Smooth muscle cell (in vitro differentiated cells): ENCODE measurements around the gene MUC6. TPM values are rescaled to one million over a fixed set of nuclear protein-coding genes. Genes with fewer than 3 reads are reported as not detected.

Experiments
- DNase-seq: peaks from one replicate; lab custom pipeline; 2025; ENCODE audit not compliant: unreplicated experiment; lab: John Stamatoyannopoulos, UW
- H2AFZ ChIP-seq: fragments of 200-600 bp; sonication (generic); 2 replicates; pipeline ENCODE4 v1.6.0; 2016; ENCODE audit warnings: antibody characterized with exemption, low read depth, mild to moderate bottlenecking
- H3F3A ChIP-seq: fragments of 200-600 bp; sonication (generic); 2 replicates; pipeline ENCODE4 v1.6.0; 2017; ENCODE audit warnings: antibody characterized with exemption, low read depth
- H3K27ac ChIP-seq: fragments of 200-600 bp; sonication (generic); 2 replicates; pipeline ENCODE4 v1.5.1; 2016; ENCODE audit warnings: low read depth, mild to moderate bottlenecking
- H3K27me3 ChIP-seq: fragments of 200-600 bp; sonication (generic); 2 replicates; pipeline ENCODE4 v1.6.1; 2016; ENCODE audit warnings: low read depth, mild to moderate bottlenecking
- H3K36me3 ChIP-seq: fragments of 200-600 bp; sonication (generic); 2 replicates; pipeline ENCODE4 v1.5.1; 2016; ENCODE audit warnings: low read depth
- H3K4me1 ChIP-seq: fragments of 200-600 bp; sonication (generic); 2 replicates; pipeline ENCODE4 v1.5.1; 2016; ENCODE audit warnings: low read depth
- H3K4me2 ChIP-seq: fragments of 200-600 bp; sonication (generic); 2 replicates; pipeline ENCODE4 v1.6.0; 2016; ENCODE audit warnings: mild to moderate bottlenecking
- H3K4me3 ChIP-seq: fragments of 200-600 bp; sonication (generic); 2 replicates; pipeline ENCODE4 v1.5.1; 2016; ENCODE audit warnings: mild to moderate bottlenecking
- H3K79me2 ChIP-seq: fragments of 200-600 bp; sonication (generic); 2 replicates; pipeline ENCODE4 v1.6.0; 2016; ENCODE audit warnings: low read depth, mild to moderate bottlenecking
- H3K9ac ChIP-seq: fragments of 200-600 bp; sonication (generic); 2 replicates; pipeline ENCODE4 v1.6.0; 2016; ENCODE audit warnings: low read depth
- H3K9me3 ChIP-seq: fragments of 200-600 bp; sonication (generic); replicated peaks from 2 replicates; pipeline ENCODE4 v1.5.1; 2016; ENCODE audit warnings: low read depth
- H4K20me1 ChIP-seq: fragments of 200-600 bp; sonication (generic); 2 replicates; pipeline ENCODE4 v1.6.0; 2016; ENCODE audit warnings: low read depth
- CTCF ChIP-seq: fragments of 200-600 bp; sonication (generic); IDR thresholded peaks from 2 replicates; pipeline ENCODE4 v1.5.1; 2017; ENCODE audit warnings: borderline replicate concordance, mild to moderate bottlenecking, antibody characterized with exemption; ENCODE audit not compliant: insufficient read depth, poor library complexity, severe bottlenecking
- WGBS: methylation state at CpG from one replicate; pipeline ENCODE4 v1.1.7; 2016; ENCODE audit warnings: low lambda C conversion rate; 5-methylcytosine and 5-hydroxymethylcytosine counted together
- polyA plus RNA-seq: library from polyadenylated mRNA; unstranded; fragments of >200 nt; fragmentation: Nextera tagmentation; extraction: Ambion mirVana; gene quantifications from 2 replicates; pipeline ENCODE4 v1.2.1, GENCODE V29; 2016
- total RNA-seq: library from RNA; depleted of rRNA; stranded (reverse); fragments of >200 nt; gene quantifications from 2 replicates; pipeline ENCODE4 v1.2.3, GENCODE V29; 2014

MUC6 gene
- total and polyA plus RNA-seq, 2 experiments from 2014 or later, result not detected

GRCh38 chr11:1041149-1041467, 4.6 kb upstream of the MUC6 start:
- no peak overlapping the region for H3K9ac ChIP-seq
- H3K4me2 ChIP-seq, result no peak overlapping the region
- H3K79me2 ChIP-seq, result no peaks in the 10 kb centered on the region
- no peaks in the 10 kb centered on the region for H3K36me3 ChIP-seq
- H3K4me1 ChIP-seq, result no peaks in the 10 kb centered on the region
- no peak overlapping the region for H2AFZ ChIP-seq
- no peak overlapping the region for H3K4me3 ChIP-seq
- DNase-seq, result no peak
- H3F3A ChIP-seq, result no peaks in the 10 kb centered on the region
- no peaks in the 10 kb centered on the region for H4K20me1 ChIP-seq
- no peak for TF ChIP-seq CTCF
- WGBS, result 100% methylated on average over 5 of the region's 8 CpGs
- no peaks in the 10 kb centered on the region for H3K9me3 ChIP-seq
- no peak overlapping the region for H3K27ac ChIP-seq
- H3K27me3 ChIP-seq, result peaks cover 3% of the 10 kb centered on the region

GRCh38 chr11:1040428-1041148, 4.1 kb upstream of the MUC6 start:
- no peak for TF ChIP-seq CTCF
- no peak overlapping the region for H3K4me2 ChIP-seq
- H3F3A ChIP-seq, result no peaks in the 10 kb centered on the region
- H3K36me3 ChIP-seq, result no peaks in the 10 kb centered on the region
- H4K20me1 ChIP-seq, result no peaks in the 10 kb centered on the region
- H3K27ac ChIP-seq, result no peak overlapping the region
- no peaks in the 10 kb centered on the region for H3K4me1 ChIP-seq
- H3K4me3 ChIP-seq, result no peak overlapping the region
- H3K9ac ChIP-seq, result no peak overlapping the region
- no peaks in the 10 kb centered on the region for H3K79me2 ChIP-seq
- H2AFZ ChIP-seq, result no peak overlapping the region
- H3K27me3 ChIP-seq, result peaks cover 3% of the 10 kb centered on the region
- H3K9me3 ChIP-seq, result no peaks in the 10 kb centered on the region
- DNase-seq, result no peak
- WGBS, result 87% methylated on average over 11 of the region's 16 CpGs

GRCh38 chr11:1039481-1040427, 3.2 kb upstream of the MUC6 start:
- Histone ChIP-seq H3F3A (no peaks in the 10 kb centered on the region), H4K20me1 (no peaks in the 10 kb centered on the region), H3K9ac (no peak overlapping the region), H3K27me3 (peaks cover 3% of the 10 kb centered on the region), H3K27ac (no peak overlapping the region), H3K9me3 (no peaks in the 10 kb centered on the region), H3K4me1 (no peaks in the 10 kb centered on the region), H3K36me3 (no peaks in the 10 kb centered on the region), H3K79me2 (no peaks in the 10 kb centered on the region), H3K4me3 (no peak overlapping the region), H2AFZ (no peak overlapping the region), H3K4me2 (no peak overlapping the region)
- no peak for TF ChIP-seq CTCF
- 93% methylated on average over 30 of the region's 32 CpGs for WGBS
- DNase-seq, result no peak
